A673 (cell line): ENCODE data around the gene PA2G4. TPM values are rescaled to one million over a fixed set of nuclear protein-coding genes. Genes with fewer than 3 reads are reported as not detected.

ENCODE experiments used
- BruUV-seq: library from RNA; stranded (reverse); fragments of 400-500 nt; replicated peaks from 2 replicates; lab custom pipeline; 2021; lab: Mats Ljungman, UMichigan
- CTCF ChIA-PET: fragments of 300-600 bp; sonication (Branson Sonifier 250); formaldehyde crosslinking; loops from one replicate; lab custom pipeline; 2022; ENCODE audit warnings: antibody characterized with exemption; lab: Charles Lee
- POLR2A ChIA-PET: fragments of 300-600 bp; sonication (Branson Sonifier 250); formaldehyde crosslinking; loops from one replicate; lab custom pipeline; 2022; ENCODE audit warnings: antibody characterized with exemption; ENCODE audit not compliant: low non-redundant PET; lab: Charles Lee
- DNase-seq: peaks from one replicate; pipeline ENCODE4 v3.0.0-alpha.2; 2015; ENCODE audit warnings: low spot score
- H3K27ac ChIP-seq: fragments of 200-600 bp; sonication (generic); 2 replicates; pipeline ENCODE4 v1.5.1; 2016; ENCODE audit warnings: mixed run types, low read depth, mild to moderate bottlenecking, mixed read lengths, antibody characterized with exemption, low read length; ENCODE audit not compliant: poor library complexity, severe bottlenecking
- H3K27me3 ChIP-seq: fragments of 200-600 bp; sonication (generic); replicated peaks from 2 replicates; pipeline ENCODE4 v1.6.1; 2017; ENCODE audit warnings: mixed run types, low read depth, mild to moderate bottlenecking, mixed read lengths, antibody characterized with exemption, low read length; ENCODE audit not compliant: insufficient read depth, poor library complexity
- H3K36me3 ChIP-seq: fragments of 200-600 bp; sonication (generic); 2 replicates; pipeline ENCODE4 v1.6.1; 2016; ENCODE audit warnings: mixed run types, mild to moderate bottlenecking, mixed read lengths, antibody characterized with exemption, low read length; ENCODE audit not compliant: insufficient read depth, poor library complexity, severe bottlenecking
- H3K4me1 ChIP-seq: fragments of 200-600 bp; sonication (generic); 2 replicates; pipeline ENCODE4 v1.6.1; 2017; ENCODE audit warnings: mixed run types, mild to moderate bottlenecking, mixed read lengths, antibody characterized with exemption, low read length; ENCODE audit not compliant: insufficient read depth, poor library complexity, severe bottlenecking
- H3K4me3 ChIP-seq: fragments of 200-600 bp; sonication (generic); 2 replicates; pipeline ENCODE4 v1.5.1; 2016; ENCODE audit warnings: low read depth, mixed run types, mild to moderate bottlenecking, mixed read lengths, low read length; ENCODE audit not compliant: poor library complexity, severe bottlenecking
- H3K9me3 ChIP-seq: fragments of 200-600 bp; sonication (generic); 2 replicates; pipeline ENCODE4 v1.6.1; 2016; ENCODE audit warnings: mixed run types, low read depth, mild to moderate bottlenecking, mixed read lengths, antibody characterized with exemption, low read length; ENCODE audit not compliant: poor library complexity, severe bottlenecking
- CTCF ChIP-seq: fragments of 300-800, 200-600 bp; sonication (generic); conservative IDR thresholded peaks from 2 replicates; pipeline ENCODE4 v1.5.1; 2017; ENCODE audit warnings: low read depth, mild to moderate bottlenecking, antibody characterized with exemption, low read length, moderate library complexity, mixed read lengths
- EZH2 ChIP-seq: fragments of 200-600 bp; sonication (generic); IDR thresholded peaks from 2 replicates; pipeline ENCODE4 v1.6.1; 2017; ENCODE audit warnings: borderline replicate concordance, low read depth, mild to moderate bottlenecking, mixed read lengths, antibody characterized with exemption, low read length; ENCODE audit not compliant: poor library complexity, severe bottlenecking
- intact Hi-C: fragments of 100-400 bp; cut with micrococcal nuclease; formaldehyde crosslinking; loops from one replicate; pipeline ENCODE4 v1.10.0; 2022; ENCODE audit not compliant: unreplicated experiment
- total RNA-seq: library from RNA; stranded (reverse); gene quantifications from 2 replicates; pipeline ENCODE4 v1.2.3, GENCODE V29; 2021

Gene PA2G4
- total RNA-seq, 1 experiment from 2014 or later = 327 TPM

- Histone ChIP-seq H3K27ac (no peak overlapping the region), H3K4me1 (no peaks in the 10 kb centered on the region), H3K4me3 (no peak overlapping the region), H3K27me3 (no peaks in the 10 kb centered on the region), H3K9me3 (no peaks in the 10 kb centered on the region), H3K36me3 (no peaks in the 10 kb centered on the region)
- intact Hi-C loops = no loop called here
- DNase-seq = no peak
- ChIA-PET POLR2A (no interaction called here), CTCF (no interaction called here)
- no TSS peak for BruUV-seq
- TF ChIP-seq EZH2 = no peak
- no peak for TF ChIP-seq CTCF
Measured at GRCh38 chr12:56086608-56087007, 17.8 kb upstream of the PA2G4 start.

- Histone ChIP-seq H3K36me3 (no peaks in the 10 kb centered on the region), H3K9me3 (no peaks in the 10 kb centered on the region), H3K4me1 (no peaks in the 10 kb centered on the region), H3K4me3 (no peak overlapping the region), H3K27ac (no peak overlapping the region), H3K27me3 (no peaks in the 10 kb centered on the region)
- no TSS peak for BruUV-seq
- ChIA-PET POLR2A (no interaction called here), CTCF (no interaction called here)
- no peak for DNase-seq
- TF ChIP-seq EZH2 (no peak), CTCF (no peak)
- intact Hi-C loops = no loop called here
Measured at GRCh38 chr12:56087220-56087619, 17.1 kb upstream of the PA2G4 start.

- POLR2A ChIA-PET = no interaction called here
- no peak for DNase-seq
- TF ChIP-seq CTCF (no peak), EZH2 (no peak)
- Histone ChIP-seq H3K27me3 (peaks cover 16% of the 10 kb centered on the region), H3K4me1 (no peaks in the 10 kb centered on the region), H3K27ac (no peak overlapping the region), H3K4me3 (no peak overlapping the region), H3K36me3 (no peaks in the 10 kb centered on the region), H3K9me3 (no peaks in the 10 kb centered on the region)
- CTCF ChIA-PET = no interaction called here
- no TSS peak for BruUV-seq
- intact Hi-C loops = no loop called here
Measured at GRCh38 chr12:56097738-56098137, 6.6 kb upstream of the PA2G4 start.
